Measurements from ENCODE around the gene CTRL.

GRCh38 chr16:67931712-67932461 is at the start of gene CTRL:
- no peak for TF ChIP-seq CTCF (IDR thresholded peaks at IDR 0.05)
- no peak for TF ChIP-seq POLR2A (IDR thresholded peaks at IDR 0.05)
- no peak for TF ChIP-seq EP300 (IDR thresholded peaks at IDR 0.05)
